ENCODE measurements around the gene WDFY4.

DNA sequence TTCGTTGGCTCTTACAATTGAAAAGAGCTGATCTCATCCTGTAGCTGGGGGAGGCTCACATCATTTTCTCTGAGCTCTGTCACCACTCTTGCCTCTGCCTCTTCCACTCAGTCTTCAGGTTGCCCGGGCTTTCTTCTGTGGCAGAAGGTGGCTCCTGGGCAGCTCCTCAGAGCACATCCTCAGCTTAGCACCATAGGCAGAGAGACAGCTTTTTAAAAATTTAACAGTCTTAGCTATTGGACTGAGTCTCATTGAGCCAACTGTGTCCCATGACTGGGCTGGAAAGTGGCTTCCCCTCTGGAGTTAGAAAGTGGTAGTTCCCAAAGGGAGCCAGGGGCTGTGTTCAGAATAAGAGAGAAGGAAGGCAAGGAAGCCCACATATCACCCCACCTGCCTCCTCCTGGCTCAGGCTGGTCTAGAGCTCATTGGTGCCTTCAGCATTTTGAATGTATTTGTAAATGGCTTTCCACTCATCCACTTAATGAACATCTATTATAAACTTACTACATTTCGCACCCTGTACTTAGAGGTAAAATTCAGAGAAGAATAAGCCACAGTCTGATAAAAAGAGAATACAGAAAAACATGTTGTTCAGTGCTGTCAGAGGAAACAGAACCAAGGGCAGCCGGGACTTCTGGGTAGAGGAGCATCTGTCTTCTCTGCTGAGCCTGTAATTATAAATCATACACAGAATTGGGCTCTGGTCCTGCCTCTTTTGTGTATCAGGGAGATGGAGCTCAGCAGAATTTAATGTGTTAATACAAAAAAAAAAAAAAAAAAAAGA is 119.3 kb downstream of the WDFY4 start:
- TF ChIP-seq, protein P1, sequence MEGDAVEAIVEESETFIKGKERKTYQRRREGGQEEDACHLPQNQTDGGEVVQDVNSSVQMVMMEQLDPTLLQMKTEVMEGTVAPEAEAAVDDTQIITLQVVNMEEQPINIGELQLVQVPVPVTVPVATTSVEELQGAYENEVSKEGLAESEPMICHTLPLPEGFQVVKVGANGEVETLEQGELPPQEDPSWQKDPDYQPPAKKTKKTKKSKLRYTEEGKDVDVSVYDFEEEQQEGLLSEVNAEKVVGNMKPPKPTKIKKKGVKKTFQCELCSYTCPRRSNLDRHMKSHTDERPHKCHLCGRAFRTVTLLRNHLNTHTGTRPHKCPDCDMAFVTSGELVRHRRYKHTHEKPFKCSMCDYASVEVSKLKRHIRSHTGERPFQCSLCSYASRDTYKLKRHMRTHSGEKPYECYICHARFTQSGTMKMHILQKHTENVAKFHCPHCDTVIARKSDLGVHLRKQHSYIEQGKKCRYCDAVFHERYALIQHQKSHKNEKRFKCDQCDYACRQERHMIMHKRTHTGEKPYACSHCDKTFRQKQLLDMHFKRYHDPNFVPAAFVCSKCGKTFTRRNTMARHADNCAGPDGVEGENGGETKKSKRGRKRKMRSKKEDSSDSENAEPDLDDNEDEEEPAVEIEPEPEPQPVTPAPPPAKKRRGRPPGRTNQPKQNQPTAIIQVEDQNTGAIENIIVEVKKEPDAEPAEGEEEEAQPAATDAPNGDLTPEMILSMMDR (conservative IDR thresholded peaks at IDR 0.05) = no peak
- TF ChIP-seq ZFX (IDR thresholded peaks at IDR 0.05) = no peak

All from C4-2B (cell line).